ENCODE measurements around the gene PPP2R2B.

DNA sequence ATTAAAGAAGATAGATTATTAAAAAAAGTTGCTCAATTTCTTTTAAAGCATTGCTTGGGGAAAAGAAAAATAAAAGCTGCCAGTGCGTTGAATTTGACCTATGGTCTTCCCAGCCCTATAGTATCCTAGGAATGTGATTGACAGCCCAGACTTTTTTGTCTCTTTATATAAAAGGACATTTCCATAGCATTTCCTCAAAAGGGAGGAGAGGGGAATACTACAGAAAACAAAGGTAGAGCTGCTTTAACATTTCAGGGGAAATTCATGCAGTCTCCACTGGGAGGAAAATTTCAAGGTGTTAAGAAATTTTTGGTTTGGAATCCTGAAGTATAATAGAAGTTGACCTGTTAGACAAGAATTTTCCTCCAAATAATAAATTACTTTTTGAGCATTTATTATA lies 344.7 kb downstream of the PPP2R2B start:
- TF ChIP-seq, protein P1, sequence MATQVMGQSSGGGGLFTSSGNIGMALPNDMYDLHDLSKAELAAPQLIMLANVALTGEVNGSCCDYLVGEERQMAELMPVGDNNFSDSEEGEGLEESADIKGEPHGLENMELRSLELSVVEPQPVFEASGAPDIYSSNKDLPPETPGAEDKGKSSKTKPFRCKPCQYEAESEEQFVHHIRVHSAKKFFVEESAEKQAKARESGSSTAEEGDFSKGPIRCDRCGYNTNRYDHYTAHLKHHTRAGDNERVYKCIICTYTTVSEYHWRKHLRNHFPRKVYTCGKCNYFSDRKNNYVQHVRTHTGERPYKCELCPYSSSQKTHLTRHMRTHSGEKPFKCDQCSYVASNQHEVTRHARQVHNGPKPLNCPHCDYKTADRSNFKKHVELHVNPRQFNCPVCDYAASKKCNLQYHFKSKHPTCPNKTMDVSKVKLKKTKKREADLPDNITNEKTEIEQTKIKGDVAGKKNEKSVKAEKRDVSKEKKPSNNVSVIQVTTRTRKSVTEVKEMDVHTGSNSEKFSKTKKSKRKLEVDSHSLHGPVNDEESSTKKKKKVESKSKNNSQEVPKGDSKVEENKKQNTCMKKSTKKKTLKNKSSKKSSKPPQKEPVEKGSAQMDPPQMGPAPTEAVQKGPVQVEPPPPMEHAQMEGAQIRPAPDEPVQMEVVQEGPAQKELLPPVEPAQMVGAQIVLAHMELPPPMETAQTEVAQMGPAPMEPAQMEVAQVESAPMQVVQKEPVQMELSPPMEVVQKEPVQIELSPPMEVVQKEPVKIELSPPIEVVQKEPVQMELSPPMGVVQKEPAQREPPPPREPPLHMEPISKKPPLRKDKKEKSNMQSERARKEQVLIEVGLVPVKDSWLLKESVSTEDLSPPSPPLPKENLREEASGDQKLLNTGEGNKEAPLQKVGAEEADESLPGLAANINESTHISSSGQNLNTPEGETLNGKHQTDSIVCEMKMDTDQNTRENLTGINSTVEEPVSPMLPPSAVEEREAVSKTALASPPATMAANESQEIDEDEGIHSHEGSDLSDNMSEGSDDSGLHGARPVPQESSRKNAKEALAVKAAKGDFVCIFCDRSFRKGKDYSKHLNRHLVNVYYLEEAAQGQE (IDR thresholded peaks at IDR 0.05): no peak
- TF ChIP-seq NFE2L2 (conservative IDR thresholded peaks at IDR 0.05; ENCODE audit: low read length): no peak
- TF ChIP-seq, protein P2, sequence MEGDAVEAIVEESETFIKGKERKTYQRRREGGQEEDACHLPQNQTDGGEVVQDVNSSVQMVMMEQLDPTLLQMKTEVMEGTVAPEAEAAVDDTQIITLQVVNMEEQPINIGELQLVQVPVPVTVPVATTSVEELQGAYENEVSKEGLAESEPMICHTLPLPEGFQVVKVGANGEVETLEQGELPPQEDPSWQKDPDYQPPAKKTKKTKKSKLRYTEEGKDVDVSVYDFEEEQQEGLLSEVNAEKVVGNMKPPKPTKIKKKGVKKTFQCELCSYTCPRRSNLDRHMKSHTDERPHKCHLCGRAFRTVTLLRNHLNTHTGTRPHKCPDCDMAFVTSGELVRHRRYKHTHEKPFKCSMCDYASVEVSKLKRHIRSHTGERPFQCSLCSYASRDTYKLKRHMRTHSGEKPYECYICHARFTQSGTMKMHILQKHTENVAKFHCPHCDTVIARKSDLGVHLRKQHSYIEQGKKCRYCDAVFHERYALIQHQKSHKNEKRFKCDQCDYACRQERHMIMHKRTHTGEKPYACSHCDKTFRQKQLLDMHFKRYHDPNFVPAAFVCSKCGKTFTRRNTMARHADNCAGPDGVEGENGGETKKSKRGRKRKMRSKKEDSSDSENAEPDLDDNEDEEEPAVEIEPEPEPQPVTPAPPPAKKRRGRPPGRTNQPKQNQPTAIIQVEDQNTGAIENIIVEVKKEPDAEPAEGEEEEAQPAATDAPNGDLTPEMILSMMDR (IDR thresholded peaks at IDR 0.05): no peak
